HCT116 (cell line): ENCODE results near the gene RNPEPL1. TPM values are rescaled to one million over a fixed set of nuclear protein-coding genes. Genes with fewer than 3 reads are reported as not detected.

Experiments
- ATAC-seq: fragments of 200-7000 bp; cut with Tn5 transposase; 2 replicates; pipeline ENCODE4 v1.9.1; 2020; ENCODE audit warnings: mild to moderate bottlenecking, moderate library complexity
- BruUV-seq: library from RNA; stranded (reverse); fragments of 400-500 nt; replicated peaks from 2 replicates; lab custom pipeline; 2021; lab: Mats Ljungman, UMichigan
- CTCF ChIA-PET: fragments of 300-600 bp; sonication (Branson Sonifier 250); formaldehyde crosslinking; loops from one replicate; lab custom pipeline; 2021; ENCODE audit warnings: antibody characterized with exemption; lab: Charles Lee
- POLR2A ChIA-PET: fragments of 300-600, 350-600 bp; sonication (Branson Sonifier 250); formaldehyde crosslinking; loops from one replicate; lab custom pipeline; 2021; ENCODE audit warnings: antibody characterized with exemption; lab: Charles Lee
- RAD21 ChIA-PET, 2 experiments: fragments of 300-600 bp; sonication (Branson Sonifier 250); formaldehyde crosslinking; loops; one replicate each; lab custom pipeline; 2023; ENCODE audit warnings: low total read pairs in 2 of 2; ENCODE audit not compliant: uncharacterized antibody in 2 of 2, unreplicated experiment in 2 of 2, low non-redundant PET in 1 of 2; lab: Charles Lee
- DNase-seq: peaks from one replicate; pipeline ENCODE4 v3.0.0-alpha.2; 2010; ENCODE audit warnings: low read depth, low spot score
- H2AFZ ChIP-seq: fragments of 200-600 bp; shearing (Covaris generic), sonication (generic); 2 replicates; pipeline ENCODE4 v1.6.1; 2017; ENCODE audit warnings: low read depth, mixed run types, mixed read lengths, antibody characterized with exemption, low read length; ENCODE audit not compliant: poor library complexity, severe bottlenecking
- H3K27ac ChIP-seq: 2 replicates; pipeline ENCODE4 v1.5.1; 2012; ENCODE audit warnings: low read depth, low read length
- H3K27me3 ChIP-seq: fragments of 200-600 bp; sonication (generic); 2 replicates; pipeline ENCODE4 v1.6.1; 2016; ENCODE audit warnings: mixed run types, low read length, mixed read lengths; ENCODE audit not compliant: insufficient read depth
- H3K36me3 ChIP-seq, 2 experiments: fragments of 200-500 bp in 1 of 2; fragments of 200-600 bp in 1 of 2; sonication (Bioruptor generic) in 1 of 2; sonication (generic) in 1 of 2; 2 replicates each; pipeline versions ENCODE4 v1.5.1 to v1.6.1; 2014 to 2016; ENCODE audit warnings: low read length in 2 of 2, inconsistent platforms in 1 of 2, mixed read lengths in 1 of 2, mixed run types in 1 of 2; ENCODE audit not compliant: insufficient read depth in 2 of 2, control insufficient read depth in 1 of 2
- H3K4me1 ChIP-seq, 2 experiments: fragments of 200-600 bp in 1 of 2; sonication (generic) in 1 of 2; 2 replicates each; pipeline versions ENCODE4 v1.5.1 to v1.6.1; 2012 to 2017; ENCODE audit warnings: low read length in 2 of 2, inconsistent platforms in 1 of 2, mild to moderate bottlenecking in 1 of 2, mixed read lengths in 1 of 2, mixed run types in 1 of 2, moderate library complexity in 1 of 2; ENCODE audit not compliant: insufficient read depth in 2 of 2, control insufficient read depth in 1 of 2
- H3K4me2 ChIP-seq: fragments of 200-600 bp; sonication (generic); 2 replicates; pipeline ENCODE4 v1.6.1; 2017; ENCODE audit warnings: mixed run types, low read length, mixed read lengths
- H3K4me3 ChIP-seq, 2 experiments: fragments of 200-600 bp in 1 of 2; sonication (generic) in 1 of 2; replicated peaks in 1 of 2; 2 replicates each; pipeline ENCODE4 v1.5.1; 2011 to 2016; ENCODE audit warnings: low read length in 2 of 2, control low read depth in 1 of 2, low read depth in 1 of 2, mild to moderate bottlenecking in 1 of 2, mixed read lengths in 1 of 2, mixed run types in 1 of 2
- H3K79me2 ChIP-seq: fragments of 200-600 bp; sonication (generic); 2 replicates; pipeline ENCODE4 v1.6.1; 2017; ENCODE audit warnings: mild to moderate bottlenecking, mixed run types, low read length, moderate library complexity, mixed read lengths; ENCODE audit not compliant: insufficient read depth
- H3K9ac ChIP-seq: fragments of 200-600 bp; sonication (generic); 2 replicates; pipeline ENCODE4 v1.6.1; 2016; ENCODE audit warnings: low read length, mixed read lengths
- H3K9me2 ChIP-seq: fragments of 200-600 bp; sonication (generic), shearing (Covaris generic); 2 replicates; pipeline ENCODE4 v1.6.1; 2017; ENCODE audit warnings: mixed run types, mild to moderate bottlenecking, moderate library complexity; ENCODE audit not compliant: insufficient read depth
- H3K9me3 ChIP-seq, 2 experiments: fragments of 200-500 bp in 1 of 2; fragments of 200-600 bp in 1 of 2; sonication (Bioruptor generic) in 1 of 2; sonication (generic) in 1 of 2; 2 replicates each; pipeline ENCODE4 v1.6.1; 2014 to 2017; ENCODE audit warnings: low read length in 2 of 2, mixed read lengths in 2 of 2, inconsistent platforms in 1 of 2, low read depth in 1 of 2, mild to moderate bottlenecking in 1 of 2, mixed run types in 1 of 2, moderate library complexity in 1 of 2; ENCODE audit not compliant: control insufficient read depth in 1 of 2, insufficient read depth in 1 of 2
- H4K20me1 ChIP-seq: fragments of 200-600 bp; sonication (generic), shearing (Covaris generic); 2 replicates; pipeline ENCODE4 v1.6.1; 2017; ENCODE audit warnings: mixed run types, mild to moderate bottlenecking, moderate library complexity; ENCODE audit not compliant: insufficient read depth
- EGR1 ChIP-seq: IDR thresholded peaks from 2 replicates; pipeline ENCODE4 v1.6.1; 2012; ENCODE audit warnings: low read depth
- ELF1 ChIP-seq: IDR thresholded peaks from 2 replicates; pipeline ENCODE4 v1.6.1; 2012; ENCODE audit warnings: low read depth, borderline replicate concordance
- EZH2 ChIP-seq: fragments of 200-600 bp; sonication (generic); IDR thresholded peaks from 2 replicates; pipeline ENCODE4 v1.6.1; 2017; ENCODE audit warnings: antibody characterized with exemption, mixed run types
- EZH2phosphoT487 ChIP-seq: fragments of 200-600 bp; IDR thresholded peaks from 2 replicates; pipeline ENCODE4 v1.6.1; 2018; ENCODE audit warnings: antibody characterized with exemption, borderline replicate concordance
- JUND ChIP-seq: IDR thresholded peaks from 2 replicates; pipeline ENCODE4 v1.6.1; 2012
- POLR2A ChIP-seq: IDR thresholded peaks from 2 replicates; pipeline ENCODE4 v1.7.0; 2011; ENCODE audit warnings: borderline replicate concordance; ENCODE audit not compliant: insufficient read depth, insufficient read length; ENCODE audit errors: extremely low read depth
- POLR2AphosphoS5 ChIP-seq: IDR thresholded peaks from 2 replicates; pipeline ENCODE4 v1.6.1; 2011; ENCODE audit warnings: mild to moderate bottlenecking, low read depth, low read length, moderate library complexity
- RAD21 ChIP-seq: IDR thresholded peaks from 2 replicates; pipeline ENCODE4 v1.6.1; 2012; ENCODE audit warnings: low read depth, mild to moderate bottlenecking
- SP1 ChIP-seq: IDR thresholded peaks from 2 replicates; pipeline ENCODE4 v1.6.1; 2012; ENCODE audit warnings: low read depth
- SRF ChIP-seq: IDR thresholded peaks from 2 replicates; pipeline ENCODE4 v1.6.1; 2012; ENCODE audit warnings: low read depth
- TCF7L2 ChIP-seq: IDR thresholded peaks from 2 replicates; pipeline ENCODE4 v1.7.0; 2011; ENCODE audit warnings: borderline replicate concordance, inconsistent platforms; ENCODE audit not compliant: insufficient read depth, insufficient read length; ENCODE audit errors: extremely low read depth
- ZFX ChIP-seq: fragments of 450-650 bp; IDR thresholded peaks from 2 replicates; pipeline ENCODE4 v1.6.1; 2017
- ZNF274 ChIP-seq: fragments of 200-500 bp; sonication (Bioruptor generic); IDR thresholded peaks from 2 replicates; pipeline ENCODE4 v1.6.1; 2014; ENCODE audit warnings: mild to moderate bottlenecking, low read depth, low read length, inconsistent platforms
- intact Hi-C: fragments of 100-400 bp; cut with micrococcal nuclease; formaldehyde crosslinking; loops from 2 replicates; pipeline ENCODE4 v1.10.0; 2022
- total RNA-seq: library from RNA; stranded (reverse); gene quantifications from one replicate; pipeline ENCODE4 v1.2.1, GENCODE V29; 2021; ENCODE audit not compliant: unreplicated experiment
- TF ChIP-seq, protein P1 (sequence below): IDR thresholded peaks from 2 replicates; pipeline ENCODE4 v1.6.1; 2012
- TF ChIP-seq, protein P2 (sequence below), 3 experiments: fragments of 200-600 bp in 1 of 3; sonication (generic) in 1 of 3; IDR thresholded peaks in 2 of 3; conservative IDR thresholded peaks in 1 of 3; 2 replicates each; pipeline ENCODE4 v1.5.1; 2012 to 2017; ENCODE audit warnings: low read depth in 2 of 3, low read length in 2 of 3, antibody characterized with exemption in 1 of 3, borderline replicate concordance in 1 of 3, control low read depth in 1 of 3, mild to moderate bottlenecking in 1 of 3, mixed read lengths in 1 of 3, mixed run types in 1 of 3, moderate library complexity in 1 of 3; ENCODE audit not compliant: insufficient read depth in 1 of 3

The RNPEPL1 gene
- total RNA-seq, 1 experiment from 2014 or later = 49.7 TPM

DNA sequence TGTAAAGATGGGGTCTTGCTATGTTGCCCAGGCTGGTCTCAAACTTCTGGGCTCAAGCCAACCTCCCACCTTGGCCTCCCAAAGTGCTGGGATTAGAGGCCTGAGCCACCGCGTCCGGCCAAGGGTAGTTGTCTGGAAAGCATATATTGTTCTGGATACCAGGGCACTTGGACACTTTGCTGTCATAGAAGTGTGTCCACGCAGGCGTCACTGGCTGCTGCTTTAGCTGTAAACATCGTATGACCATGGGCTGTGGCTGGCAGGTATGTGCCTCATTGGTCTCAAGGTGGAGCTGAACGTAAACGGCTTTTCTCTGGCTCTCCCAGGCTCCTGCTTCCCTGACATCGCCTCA lies 53.8 kb downstream of the RNPEPL1 start:
- H3K4me2 ChIP-seq = no peak overlapping the region
- RAD21 ChIA-PET = no interaction called here
- DNase-seq (no peak), ATAC-seq (no peak)
- POLR2A ChIA-PET = no interaction called here
- H4K20me1 ChIP-seq = no peaks in the 10 kb centered on the region
- no peaks in the 10 kb centered on the region for H3K9me2 ChIP-seq
- intact Hi-C loops = no loop called here
- BruUV-seq = no TSS peak
- no peaks in the 10 kb centered on the region for H3K27me3 ChIP-seq
- H2AFZ ChIP-seq = no peak overlapping the region
- CTCF ChIA-PET = no interaction called here
- H3K27ac ChIP-seq = no peak overlapping the region
- H3K9me3 ChIP-seq = peaks cover 0 to 6% of the 10 kb centered on the region in 2 experiments; a peak in 1 of 4 replicates
- H3K9ac ChIP-seq = no peak overlapping the region
- TF ChIP-seq ZFX (no peak), POLR2AphosphoS5 (no peak), POLR2A (no peak), SP1 (no peak), ZNF274 (no peak), SRF (no peak), RAD21 (no peak), ELF1 (no peak), JUND (no peak), EGR1 (no peak), EZH2phosphoT487 (no peak), TCF7L2 (no peak), EZH2 (no peak)
- TF ChIP-seq, protein P1, sequence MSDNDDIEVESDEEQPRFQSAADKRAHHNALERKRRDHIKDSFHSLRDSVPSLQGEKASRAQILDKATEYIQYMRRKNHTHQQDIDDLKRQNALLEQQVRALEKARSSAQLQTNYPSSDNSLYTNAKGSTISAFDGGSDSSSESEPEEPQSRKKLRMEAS = no peak
- TF ChIP-seq, protein P2, sequence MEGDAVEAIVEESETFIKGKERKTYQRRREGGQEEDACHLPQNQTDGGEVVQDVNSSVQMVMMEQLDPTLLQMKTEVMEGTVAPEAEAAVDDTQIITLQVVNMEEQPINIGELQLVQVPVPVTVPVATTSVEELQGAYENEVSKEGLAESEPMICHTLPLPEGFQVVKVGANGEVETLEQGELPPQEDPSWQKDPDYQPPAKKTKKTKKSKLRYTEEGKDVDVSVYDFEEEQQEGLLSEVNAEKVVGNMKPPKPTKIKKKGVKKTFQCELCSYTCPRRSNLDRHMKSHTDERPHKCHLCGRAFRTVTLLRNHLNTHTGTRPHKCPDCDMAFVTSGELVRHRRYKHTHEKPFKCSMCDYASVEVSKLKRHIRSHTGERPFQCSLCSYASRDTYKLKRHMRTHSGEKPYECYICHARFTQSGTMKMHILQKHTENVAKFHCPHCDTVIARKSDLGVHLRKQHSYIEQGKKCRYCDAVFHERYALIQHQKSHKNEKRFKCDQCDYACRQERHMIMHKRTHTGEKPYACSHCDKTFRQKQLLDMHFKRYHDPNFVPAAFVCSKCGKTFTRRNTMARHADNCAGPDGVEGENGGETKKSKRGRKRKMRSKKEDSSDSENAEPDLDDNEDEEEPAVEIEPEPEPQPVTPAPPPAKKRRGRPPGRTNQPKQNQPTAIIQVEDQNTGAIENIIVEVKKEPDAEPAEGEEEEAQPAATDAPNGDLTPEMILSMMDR (IDR thresholded peaks at IDR 0.05 in 2 of 3, conservative IDR thresholded peaks at IDR 0.05 in 1 of 3; ENCODE audit: borderline replicate concordance in 1 of 3, insufficient read depth in 1 of 3, low read depth in 2 of 3, low read length in 2 of 3) = no peak
- no peaks in the 10 kb centered on the region for H3K4me1 ChIP-seq
- H3K4me3 ChIP-seq = no peak overlapping the region
- H3K36me3 ChIP-seq = no peaks in the 10 kb centered on the region
- no peaks in the 10 kb centered on the region for H3K79me2 ChIP-seq
